HG03457 (cell line): ENCODE results near the gene FIBCD1.

Experiments
- ATAC-seq: cut with Tn5 transposase; IDR thresholded peaks from one replicate; pipeline ENCODE4 v1.9.1; 2021; ENCODE audit warnings: moderate number of reproducible peaks; ENCODE audit not compliant: unreplicated experiment

FIBCD1 gene

GRCh38 chr9:130938652-130939404, at the start of gene FIBCD1:
Gene FIBCD1 (minus strand): TSS chr9:130939247. CDS start chr9:130938607, 640 bp downstream.
- ATAC-seq = no peak

- ATAC-seq = no peak
Observed at GRCh38 chr9:130988400-130988747, 49.3 kb upstream of the FIBCD1 start.

- ATAC-seq = no peak
Observed at GRCh38 chr9:130987738-130988399, 48.8 kb upstream of the FIBCD1 start.

- no peak for ATAC-seq
Observed at GRCh38 chr9:130987054-130987453, 48.0 kb upstream of the FIBCD1 start.

GRCh38 chr9:130986356-130986965, 47.4 kb upstream of the FIBCD1 start:
- ATAC-seq = no peak

- ATAC-seq = no peak
Observed at GRCh38 chr9:130985606-130986162, 46.6 kb upstream of the FIBCD1 start.

- no peak for ATAC-seq
Observed at GRCh38 chr9:130985029-130985428, 46.0 kb upstream of the FIBCD1 start.

GRCh38 chr9:130984521-130984920, 45.5 kb upstream of the FIBCD1 start:
- ATAC-seq = no peak

- no peak for ATAC-seq
Observed at GRCh38 chr9:130983970-130984369, 44.9 kb upstream of the FIBCD1 start.

GRCh38 chr9:130983359-130983670, 44.3 kb upstream of the FIBCD1 start:
- no peak for ATAC-seq

GRCh38 chr9:130982636-130983358, 43.8 kb upstream of the FIBCD1 start:
- ATAC-seq = no peak

- no peak for ATAC-seq
Observed at GRCh38 chr9:130981756-130982137, 42.7 kb upstream of the FIBCD1 start.

GRCh38 chr9:130981002-130981755, 42.1 kb upstream of the FIBCD1 start:
- ATAC-seq = no peak

- no peak for ATAC-seq
Observed at GRCh38 chr9:130980526-130980925, 41.5 kb upstream of the FIBCD1 start.

- ATAC-seq = no peak
Observed at GRCh38 chr9:130979591-130980385, 40.7 kb upstream of the FIBCD1 start.

GRCh38 chr9:130977811-130978221, 38.8 kb upstream of the FIBCD1 start:
- ATAC-seq = no peak

GRCh38 chr9:130975932-130976841, 37.1 kb upstream of the FIBCD1 start:
- ATAC-seq = no peak

GRCh38 chr9:130975156-130975555, 36.1 kb upstream of the FIBCD1 start:
- no peak for ATAC-seq

GRCh38 chr9:130974697-130975096, 35.6 kb upstream of the FIBCD1 start:
- ATAC-seq = no peak
